DND-41 (cell line): Measurements from ENCODE around the gene ATXN7.

Experiments
- ATAC-seq: fragments of 200-7000 bp; cut with Tn5 transposase; 3 replicates; pipeline ENCODE4 v1.9.1; 2021; ENCODE audit warnings: low read depth; ENCODE audit not compliant: insufficient read depth
- DNase-seq: peaks from one replicate; pipeline ENCODE4 v3.0.0-alpha.2; 2020
- H2AFZ ChIP-seq: 2 replicates; pipeline ENCODE4 v1.6.0; 2012; ENCODE audit warnings: low read depth, low read length
- H3K27ac ChIP-seq: 2 replicates; pipeline ENCODE4 v1.5.1; 2012; ENCODE audit warnings: low read length, inconsistent platforms
- H3K27me3 ChIP-seq: fragments of 200-600 bp; sonication (generic); 2 replicates; pipeline ENCODE4 v1.6.0; 2012; ENCODE audit warnings: low read length, mild to moderate bottlenecking, inconsistent platforms; ENCODE audit not compliant: insufficient read depth, poor library complexity
- H3K36me3 ChIP-seq: 2 replicates; pipeline ENCODE4 v1.5.1; 2012; ENCODE audit warnings: low read length, inconsistent platforms; ENCODE audit not compliant: insufficient read depth
- H3K4me1 ChIP-seq: 2 replicates; pipeline ENCODE4 v1.5.1; 2012; ENCODE audit warnings: mild to moderate bottlenecking, low read length; ENCODE audit not compliant: insufficient read depth
- H3K4me2 ChIP-seq: 2 replicates; pipeline ENCODE4 v1.6.0; 2012; ENCODE audit warnings: mild to moderate bottlenecking, moderate library complexity, low read length, inconsistent platforms; ENCODE audit not compliant: insufficient read depth
- H3K4me3 ChIP-seq, 2 experiments: fragments of 200-600 bp in 1 of 2; shearing (Covaris generic) in 1 of 2; 2 replicates each; pipeline ENCODE4 v1.5.1; 2012 to 2016; ENCODE audit warnings: inconsistent platforms in 2 of 2, low read length in 2 of 2, mild to moderate bottlenecking in 2 of 2, low read depth in 1 of 2, moderate library complexity in 1 of 2
- H3K79me2 ChIP-seq: 2 replicates; pipeline ENCODE4 v1.6.0; 2012; ENCODE audit warnings: low read length, inconsistent platforms; ENCODE audit not compliant: insufficient read depth
- H3K9ac ChIP-seq: 2 replicates; pipeline ENCODE4 v1.6.0; 2012; ENCODE audit warnings: low read depth, mild to moderate bottlenecking, inconsistent platforms, low read length, moderate library complexity
- H3K9me3 ChIP-seq: 2 replicates; pipeline ENCODE4 v1.5.1; 2012; ENCODE audit warnings: low read length, moderate library complexity, mild to moderate bottlenecking, inconsistent platforms; ENCODE audit not compliant: insufficient read depth, severe bottlenecking
- H4K20me1 ChIP-seq: 2 replicates; pipeline ENCODE4 v1.6.0; 2012; ENCODE audit warnings: low read length; ENCODE audit not compliant: insufficient read depth
- EZH2 ChIP-seq: IDR thresholded peaks from 3 replicates; pipeline ENCODE4 v1.6.1; 2012; ENCODE audit warnings: borderline replicate concordance, low read depth, mild to moderate bottlenecking, moderate library complexity, low read length, inconsistent platforms; ENCODE audit not compliant: severe bottlenecking
- TF ChIP-seq, protein P1 (sequence below): IDR thresholded peaks from 2 replicates; pipeline ENCODE4 v1.5.1; 2012; ENCODE audit warnings: borderline replicate concordance, low read length, moderate library complexity, mild to moderate bottlenecking; ENCODE audit not compliant: poor library complexity, severe bottlenecking; ENCODE audit errors: extremely low read depth

Gene ATXN7

GRCh38 chr3:64048631-64049061 lies 185.0 kb downstream of the ATXN7 start:
- ATAC-seq (no peak), DNase-seq (no peak)
- Histone ChIP-seq H3K9me3 (no peaks in the 10 kb centered on the region), H3K27ac (no peak overlapping the region), H3K36me3 (no peaks in the 10 kb centered on the region), H3K79me2 (no peaks in the 10 kb centered on the region), H2AFZ (no peak overlapping the region), H3K27me3 (no peaks in the 10 kb centered on the region), H3K4me1 (no peaks in the 10 kb centered on the region), H4K20me1 (no peaks in the 10 kb centered on the region), H3K4me2 (no peak overlapping the region), H3K9ac (no peak overlapping the region), H3K4me3 (no peak overlapping the region)
- TF ChIP-seq EZH2, result no peak
- TF ChIP-seq, protein P1, sequence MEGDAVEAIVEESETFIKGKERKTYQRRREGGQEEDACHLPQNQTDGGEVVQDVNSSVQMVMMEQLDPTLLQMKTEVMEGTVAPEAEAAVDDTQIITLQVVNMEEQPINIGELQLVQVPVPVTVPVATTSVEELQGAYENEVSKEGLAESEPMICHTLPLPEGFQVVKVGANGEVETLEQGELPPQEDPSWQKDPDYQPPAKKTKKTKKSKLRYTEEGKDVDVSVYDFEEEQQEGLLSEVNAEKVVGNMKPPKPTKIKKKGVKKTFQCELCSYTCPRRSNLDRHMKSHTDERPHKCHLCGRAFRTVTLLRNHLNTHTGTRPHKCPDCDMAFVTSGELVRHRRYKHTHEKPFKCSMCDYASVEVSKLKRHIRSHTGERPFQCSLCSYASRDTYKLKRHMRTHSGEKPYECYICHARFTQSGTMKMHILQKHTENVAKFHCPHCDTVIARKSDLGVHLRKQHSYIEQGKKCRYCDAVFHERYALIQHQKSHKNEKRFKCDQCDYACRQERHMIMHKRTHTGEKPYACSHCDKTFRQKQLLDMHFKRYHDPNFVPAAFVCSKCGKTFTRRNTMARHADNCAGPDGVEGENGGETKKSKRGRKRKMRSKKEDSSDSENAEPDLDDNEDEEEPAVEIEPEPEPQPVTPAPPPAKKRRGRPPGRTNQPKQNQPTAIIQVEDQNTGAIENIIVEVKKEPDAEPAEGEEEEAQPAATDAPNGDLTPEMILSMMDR, result no peak

GRCh38 chr3:64049136-64049535 lies 185.5 kb downstream of the ATXN7 start:
- Histone ChIP-seq H3K4me3 (no peak overlapping the region), H3K36me3 (no peaks in the 10 kb centered on the region), H2AFZ (no peak overlapping the region), H3K27me3 (no peaks in the 10 kb centered on the region), H3K4me2 (no peak overlapping the region), H3K79me2 (no peaks in the 10 kb centered on the region), H3K27ac (no peak overlapping the region), H3K9ac (no peak overlapping the region), H4K20me1 (no peaks in the 10 kb centered on the region), H3K4me1 (no peaks in the 10 kb centered on the region), H3K9me3 (no peaks in the 10 kb centered on the region)
- ATAC-seq, result no peak
- DNase-seq, result no peak
- no peak for TF ChIP-seq EZH2
- TF ChIP-seq, protein P1, result no peak

- no peak for DNase-seq
- Histone ChIP-seq H3K4me2 (no peak overlapping the region), H3K9ac (no peak overlapping the region)
These were observed 186.2 kb downstream of the ATXN7 start for GRCh38 chr3:64049832-64050231.

More at GRCh38 chr3:64049832-64050231, 186.2 kb downstream of the ATXN7 start:
- Histone ChIP-seq H2AFZ (no peak overlapping the region), H3K79me2 (no peaks in the 10 kb centered on the region), H3K4me3 (no peak overlapping the region), H3K27me3 (no peaks in the 10 kb centered on the region), H3K27ac (no peak overlapping the region), H4K20me1 (no peaks in the 10 kb centered on the region), H3K9me3 (no peaks in the 10 kb centered on the region), H3K36me3 (no peaks in the 10 kb centered on the region), H3K4me1 (no peaks in the 10 kb centered on the region)
- TF ChIP-seq, protein P1, result no peak
- TF ChIP-seq EZH2, result no peak
- no peak for ATAC-seq
